Renal pelvis (tissue), 4 donors: ENCODE data around the gene KIAA0586. TPM values are rescaled to one million over a fixed set of nuclear protein-coding genes. Genes with fewer than 3 reads are reported as not detected.
"Not testable (repeated sequence)": the region's sequence is repeated elsewhere in the genome, so short reads cannot be mapped to it uniquely, and the experiment has no call there.

Source experiments
- DNase-seq: peaks from one replicate; pipeline ENCODE4 v3.0.0-alpha.2; 2013
- polyA plus RNA-seq, 3 donors: library from polyadenylated mRNA; unstranded; fragments of 120-200 nt; gene quantifications; one replicate each; pipeline ENCODE4 v1.2.1, GENCODE V29; 2013; ENCODE audit not compliant: insufficient read length in 3 of 3

Gene KIAA0586
- polyA plus RNA-seq, 3 donors: 12.1 to 25.1 (median 21.3) TPM

DNA sequence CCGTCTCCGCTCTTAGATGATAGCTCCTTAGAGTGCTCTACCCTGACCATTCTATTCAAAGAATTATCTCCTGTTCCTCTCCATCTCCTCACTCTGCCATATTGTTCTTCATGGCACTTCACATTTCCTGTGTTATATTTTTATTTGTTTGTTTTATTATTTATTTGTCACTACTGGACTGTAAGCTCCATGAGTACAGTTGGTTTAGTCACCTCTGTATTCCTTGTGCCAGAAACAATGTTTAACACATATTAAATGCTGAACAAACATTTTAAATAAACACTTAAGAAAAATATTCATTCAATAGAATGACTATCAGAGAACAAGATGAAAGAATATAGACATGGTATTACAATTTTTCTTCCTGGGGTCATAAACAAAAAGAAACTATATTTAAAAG lies 35.6 kb downstream of the KIAA0586 start:
- DNase-seq: no peak

DNA sequence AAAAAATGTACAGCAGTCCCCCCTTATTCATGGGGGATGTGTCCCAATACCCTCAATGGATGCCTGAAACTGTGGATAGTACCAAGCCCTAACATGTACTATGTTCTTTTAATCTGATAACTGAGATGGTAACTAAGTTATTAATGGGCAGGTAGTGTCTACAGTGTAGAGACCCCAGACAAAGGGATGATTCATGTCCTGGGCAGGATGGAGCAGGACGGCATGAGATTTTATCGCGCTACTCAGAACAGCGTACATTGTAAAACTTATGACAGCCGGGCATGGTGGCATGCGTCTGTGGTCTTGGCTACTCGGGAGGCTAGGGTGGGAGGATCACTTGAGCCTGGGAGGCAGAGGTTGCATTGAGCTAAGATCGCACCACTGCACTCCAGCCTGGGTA lies 37.1 kb downstream of the KIAA0586 start:
- DNase-seq: no peak

DNA sequence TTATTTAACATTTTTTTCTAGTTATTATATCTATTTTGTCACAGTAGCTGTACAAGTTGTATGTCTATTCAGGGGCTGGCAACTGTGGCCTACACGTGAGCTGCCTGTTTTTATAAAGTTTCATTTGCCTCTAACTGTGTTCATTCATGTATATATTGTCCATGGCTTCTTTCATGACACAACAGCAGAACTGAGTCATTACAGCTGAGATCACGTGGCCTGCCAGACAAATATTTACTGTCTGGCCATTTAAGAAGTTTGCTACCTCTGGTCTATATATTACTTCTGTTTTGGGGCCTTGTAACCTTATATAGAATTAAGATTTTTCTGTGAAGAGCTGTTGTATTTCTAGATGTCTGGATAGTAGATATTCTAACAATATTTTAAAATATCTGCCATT lies 37.9 kb downstream of the KIAA0586 start:
- no peak for DNase-seq

- DNase-seq: no peak
Measured at GRCh38 chr14:58466459-58466858, 38.9 kb downstream of the KIAA0586 start.

- DNase-seq: no peak
Measured at GRCh38 chr14:58467575-58467974, 40.1 kb downstream of the KIAA0586 start.

- no peak for DNase-seq
Measured at GRCh38 chr14:58469309-58469708, 41.8 kb downstream of the KIAA0586 start.

DNA sequence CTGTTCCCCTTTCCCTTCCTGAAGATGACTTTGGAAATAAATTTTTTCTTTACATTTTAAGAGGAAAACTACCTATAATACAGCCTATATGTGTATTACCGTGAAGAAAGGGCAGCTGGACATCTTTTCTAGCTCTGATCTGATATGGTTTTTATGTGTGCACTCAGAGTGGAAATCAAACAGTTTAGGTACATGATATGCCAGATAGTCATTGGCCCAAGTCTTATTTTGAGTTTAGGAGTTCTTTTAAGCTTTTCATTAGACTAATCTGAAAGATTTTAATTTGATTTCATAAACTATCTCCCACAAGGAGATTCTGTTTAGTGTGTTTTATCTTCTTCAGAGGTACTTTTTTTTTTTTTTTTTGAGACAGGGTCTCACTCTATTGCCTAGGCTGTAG lies 48.8 kb downstream of the KIAA0586 start:
- no peak for DNase-seq

DNA sequence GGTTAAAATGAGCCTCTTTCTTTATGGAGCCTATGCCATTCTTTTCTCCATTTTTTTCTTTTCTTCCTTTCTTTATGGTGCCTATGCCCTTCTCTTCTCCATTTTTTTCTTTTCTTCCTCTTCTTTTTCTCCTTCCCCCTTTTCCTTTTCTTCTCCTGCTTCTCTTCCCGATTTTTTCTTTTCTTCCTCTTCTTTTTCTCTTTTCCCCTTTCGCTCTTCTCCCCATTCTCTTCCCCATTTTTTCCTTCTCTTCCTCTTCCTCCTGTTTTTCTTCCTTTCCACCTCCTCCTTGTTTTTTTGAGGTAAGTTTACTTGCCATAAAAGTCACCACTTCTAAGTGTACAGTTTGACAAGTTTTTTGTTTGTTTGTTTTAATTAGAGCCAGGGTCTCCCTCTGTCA lies 50.1 kb downstream of the KIAA0586 start:
- DNase-seq: no peak

- not testable (repeated sequence) for DNase-seq
Measured at GRCh38 chr14:58478329-58478728, 50.8 kb downstream of the KIAA0586 start.

GRCh38 chr14:58479975-58480374 lies 52.5 kb downstream of the KIAA0586 start:
- DNase-seq: no peak

GRCh38 chr14:58484176-58484575 lies 56.7 kb downstream of the KIAA0586 start:
- DNase-seq: peak; percentile 42

GRCh38 chr14:58488550-58488949 lies 61.0 kb downstream of the KIAA0586 start:
- DNase-seq: no peak

DNA sequence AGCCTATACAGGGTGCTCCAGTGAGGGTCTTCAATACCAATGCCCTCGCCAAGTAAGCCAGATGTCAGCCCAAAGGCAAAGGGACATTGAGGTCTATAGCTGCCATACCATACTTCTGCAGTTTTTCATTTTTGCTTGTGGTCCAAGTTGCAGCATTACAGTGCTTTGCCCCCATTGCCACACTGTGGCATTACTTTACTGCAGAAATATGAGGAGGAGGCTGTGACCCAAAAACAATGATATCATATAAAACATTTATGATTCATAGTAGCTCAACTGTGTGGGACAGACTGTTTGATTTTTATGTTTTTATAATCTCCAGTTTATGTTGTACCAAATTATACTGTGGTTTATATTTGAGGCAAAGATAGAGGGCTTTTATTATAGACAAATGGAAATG lies 64.1 kb downstream of the KIAA0586 start:
- no peak for DNase-seq

- no peak for DNase-seq
Measured at GRCh38 chr14:58492044-58492443, 64.5 kb downstream of the KIAA0586 start.

DNA sequence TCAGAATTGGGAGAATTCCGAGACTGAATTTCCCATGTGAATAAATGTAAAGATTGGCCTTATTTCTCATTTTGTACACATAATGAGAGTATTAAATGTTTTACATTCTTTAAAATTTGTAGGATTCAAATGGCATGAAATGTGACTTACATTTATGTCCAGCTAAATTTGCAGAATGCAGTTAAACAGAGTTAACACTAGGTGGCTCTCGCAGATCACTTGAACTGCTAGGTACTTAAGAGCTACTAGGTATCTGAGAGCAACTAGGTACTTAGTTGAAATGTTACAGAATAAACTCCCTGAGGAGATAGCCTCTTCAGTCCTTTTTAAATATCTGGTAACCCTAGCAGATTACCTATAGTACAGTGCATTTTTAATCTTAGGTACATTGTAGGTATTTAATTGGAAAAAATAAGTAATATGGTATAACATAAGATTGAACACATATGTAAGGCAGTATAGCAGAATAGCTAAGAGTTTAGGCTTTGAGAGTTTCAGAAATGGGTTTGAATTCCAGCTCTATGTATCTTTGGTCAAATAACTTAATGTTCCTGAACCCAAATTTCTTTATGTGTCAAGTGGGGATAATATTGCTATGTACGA lies 73.8 kb downstream of the KIAA0586 start:
- DNase-seq: peak; percentile 51

DNA sequence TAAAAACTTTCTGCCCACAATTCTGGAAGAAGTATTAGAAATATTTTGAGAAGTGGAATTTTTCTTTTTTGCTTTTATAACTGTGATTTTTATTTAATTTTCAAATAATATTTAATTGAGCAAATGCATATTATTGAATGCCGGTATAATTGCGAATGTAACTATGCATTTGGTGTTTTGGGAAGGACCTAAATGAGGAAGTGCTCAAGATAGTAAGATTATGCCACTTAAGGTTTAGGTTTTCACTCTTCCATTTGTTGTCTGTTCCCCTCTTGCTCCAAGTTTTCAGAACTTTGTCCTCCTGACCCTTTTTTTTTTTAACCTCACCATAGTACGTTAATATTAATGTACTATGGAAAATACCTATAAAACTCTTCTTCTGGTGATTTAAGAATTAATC lies 85.8 kb downstream of the KIAA0586 start:
- DNase-seq: no peak

GRCh38 chr14:58517592-58517991 lies 90.1 kb downstream of the KIAA0586 start:
- DNase-seq: no peak

- not testable (repeated sequence) for DNase-seq
Measured at GRCh38 chr14:58525691-58526090, 98.2 kb downstream of the KIAA0586 start.

DNA sequence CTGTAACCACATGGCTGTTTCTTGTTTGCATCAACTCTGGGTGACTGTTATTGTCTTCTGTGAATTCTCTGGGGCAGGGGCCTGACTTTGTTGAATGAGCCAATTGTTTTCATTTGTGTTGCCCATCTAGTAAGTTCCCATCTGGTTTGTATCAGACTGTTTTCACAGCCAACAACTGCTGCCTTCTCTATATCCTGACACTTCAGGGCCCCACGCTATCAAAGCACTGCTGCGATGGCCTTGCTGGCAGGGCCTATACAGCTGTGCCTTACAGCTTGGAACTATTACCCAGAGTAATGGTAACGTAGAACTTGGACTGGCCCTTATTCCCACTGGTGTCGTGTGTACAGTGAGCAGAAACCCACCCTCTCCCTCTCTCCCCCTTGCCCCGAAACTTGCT lies 105.9 kb downstream of the KIAA0586 start:
- peak; percentile 35 for DNase-seq

- DNase-seq: no peak
Measured at GRCh38 chr14:58535044-58535443, 107.5 kb downstream of the KIAA0586 start.

DNA sequence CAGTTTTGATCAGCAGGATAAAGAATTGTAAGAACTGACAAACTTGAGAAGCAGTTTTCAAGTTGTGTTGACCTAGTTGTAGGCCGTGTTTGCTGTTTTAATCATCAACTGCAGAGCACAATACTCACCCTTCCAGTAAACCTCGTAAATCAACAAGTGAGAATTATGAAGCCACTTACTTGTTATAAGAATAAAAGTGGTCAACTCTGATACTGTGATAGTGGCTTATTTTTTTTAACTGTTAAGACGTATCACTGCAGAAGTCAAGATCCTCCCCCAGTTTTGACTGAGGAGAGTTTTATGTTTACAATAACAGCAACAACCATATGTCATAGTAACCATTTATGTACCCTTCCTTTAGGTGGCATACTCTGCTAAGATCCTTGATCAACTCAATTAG lies 109.5 kb downstream of the KIAA0586 start:
- DNase-seq: no peak

GRCh38 chr14:58540749-58541632 lies 113.5 kb downstream of the KIAA0586 start:
- no peak for DNase-seq

- DNase-seq: no peak
Measured at GRCh38 chr14:58541633-58542022, 114.1 kb downstream of the KIAA0586 start.

- DNase-seq: no peak
Measured at GRCh38 chr14:58543253-58543652, 115.7 kb downstream of the KIAA0586 start.
